MM.1S (cell line): ENCODE measurements around the gene SH2D1B.
"Not testable (repeated sequence)": the region's sequence is repeated elsewhere in the genome, so short reads cannot be mapped to it uniquely, and the experiment has no call there.

Source experiments
- CTCF ChIP-seq: fragments of 300-600 bp; sonication (generic); IDR thresholded peaks from 2 replicates; pipeline ENCODE4 v1.5.1; 2016; ENCODE audit warnings: antibody characterized with exemption, low read length, mixed read lengths
- EZH2 ChIP-seq: fragments of 300-600 bp; sonication (generic); optimal IDR thresholded peaks from 2 replicates; pipeline ENCODE3; 2017; ENCODE audit warnings: low read depth, mild to moderate bottlenecking, antibody characterized with exemption, low read length, mixed read lengths
- EZH2phosphoT487 ChIP-seq: fragments of 300-600 bp; sonication (generic); IDR thresholded peaks from 2 replicates; pipeline ENCODE4 v1.6.1; 2018; ENCODE audit warnings: antibody characterized with exemption, low read length

DNA sequence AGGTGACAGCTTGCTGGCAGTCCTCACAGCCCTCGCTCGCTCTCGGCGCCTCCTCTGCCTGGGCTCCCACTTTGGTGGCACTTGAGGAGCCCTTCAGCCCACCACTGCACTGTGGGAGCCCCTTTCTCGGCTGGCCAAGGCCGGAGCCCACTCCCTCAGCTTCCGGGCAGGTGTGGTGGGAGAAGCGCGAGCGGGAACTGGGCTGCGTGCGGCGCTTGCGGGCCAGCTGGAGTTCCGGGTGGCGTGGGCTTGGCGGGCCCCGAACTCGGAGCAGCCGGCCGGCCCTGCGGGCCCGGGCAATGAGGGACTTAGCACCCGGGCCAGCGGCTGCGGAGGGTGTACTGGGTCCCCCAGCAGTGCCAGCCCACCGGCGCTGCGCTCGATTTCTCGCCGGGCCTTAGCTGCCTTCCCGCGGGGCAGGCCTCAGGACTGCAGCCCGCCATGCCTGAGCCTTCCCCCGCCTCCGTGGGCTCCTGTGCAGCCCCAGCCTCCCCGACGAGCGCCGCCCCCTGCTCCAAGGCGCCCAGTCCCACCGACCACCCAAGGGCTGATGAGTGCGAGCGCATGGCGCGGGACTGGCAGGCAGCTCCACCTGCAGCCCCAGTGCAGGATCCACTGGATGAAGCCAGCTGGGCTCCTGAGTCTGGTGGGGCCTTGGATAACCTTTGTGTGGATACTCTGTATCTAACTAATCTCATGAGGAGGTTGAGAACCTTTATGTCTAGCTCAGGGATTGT is 21.2 kb upstream of the SH2D1B start:
- TF ChIP-seq CTCF, EZH2, EZH2phosphoT487: not testable (repeated sequence)
